ENCODE measurements around the gene WWOX.

GRCh38 chr16:78778101-78779004 is 678.9 kb downstream of the WWOX start:
- TF ChIP-seq, protein P1, sequence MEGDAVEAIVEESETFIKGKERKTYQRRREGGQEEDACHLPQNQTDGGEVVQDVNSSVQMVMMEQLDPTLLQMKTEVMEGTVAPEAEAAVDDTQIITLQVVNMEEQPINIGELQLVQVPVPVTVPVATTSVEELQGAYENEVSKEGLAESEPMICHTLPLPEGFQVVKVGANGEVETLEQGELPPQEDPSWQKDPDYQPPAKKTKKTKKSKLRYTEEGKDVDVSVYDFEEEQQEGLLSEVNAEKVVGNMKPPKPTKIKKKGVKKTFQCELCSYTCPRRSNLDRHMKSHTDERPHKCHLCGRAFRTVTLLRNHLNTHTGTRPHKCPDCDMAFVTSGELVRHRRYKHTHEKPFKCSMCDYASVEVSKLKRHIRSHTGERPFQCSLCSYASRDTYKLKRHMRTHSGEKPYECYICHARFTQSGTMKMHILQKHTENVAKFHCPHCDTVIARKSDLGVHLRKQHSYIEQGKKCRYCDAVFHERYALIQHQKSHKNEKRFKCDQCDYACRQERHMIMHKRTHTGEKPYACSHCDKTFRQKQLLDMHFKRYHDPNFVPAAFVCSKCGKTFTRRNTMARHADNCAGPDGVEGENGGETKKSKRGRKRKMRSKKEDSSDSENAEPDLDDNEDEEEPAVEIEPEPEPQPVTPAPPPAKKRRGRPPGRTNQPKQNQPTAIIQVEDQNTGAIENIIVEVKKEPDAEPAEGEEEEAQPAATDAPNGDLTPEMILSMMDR (IDR thresholded peaks at IDR 0.05; ENCODE audit: poor library complexity, severe bottlenecking): no peak
- TF ChIP-seq RAD21 (conservative IDR thresholded peaks at IDR 0.05) (no peak), EZH2 (IDR thresholded peaks at IDR 0.05; ENCODE audit: borderline replicate concordance, insufficient read depth, low read length, poor library complexity, severe bottlenecking) (no peak), TAF1 (IDR thresholded peaks at IDR 0.05; ENCODE audit: low read depth) (no peak), POLR2AphosphoS5 (IDR thresholded peaks at IDR 0.05) (no peak), EP300 (conservative IDR thresholded peaks at IDR 0.05; ENCODE audit: poor library complexity, severe bottlenecking) (no peak), SMC3 (conservative IDR thresholded peaks at IDR 0.05; ENCODE audit: poor library complexity) (no peak), MXI1 (conservative IDR thresholded peaks at IDR 0.05; ENCODE audit: poor library complexity, severe bottlenecking) (no peak)
- TF ChIP-seq, protein P2, sequence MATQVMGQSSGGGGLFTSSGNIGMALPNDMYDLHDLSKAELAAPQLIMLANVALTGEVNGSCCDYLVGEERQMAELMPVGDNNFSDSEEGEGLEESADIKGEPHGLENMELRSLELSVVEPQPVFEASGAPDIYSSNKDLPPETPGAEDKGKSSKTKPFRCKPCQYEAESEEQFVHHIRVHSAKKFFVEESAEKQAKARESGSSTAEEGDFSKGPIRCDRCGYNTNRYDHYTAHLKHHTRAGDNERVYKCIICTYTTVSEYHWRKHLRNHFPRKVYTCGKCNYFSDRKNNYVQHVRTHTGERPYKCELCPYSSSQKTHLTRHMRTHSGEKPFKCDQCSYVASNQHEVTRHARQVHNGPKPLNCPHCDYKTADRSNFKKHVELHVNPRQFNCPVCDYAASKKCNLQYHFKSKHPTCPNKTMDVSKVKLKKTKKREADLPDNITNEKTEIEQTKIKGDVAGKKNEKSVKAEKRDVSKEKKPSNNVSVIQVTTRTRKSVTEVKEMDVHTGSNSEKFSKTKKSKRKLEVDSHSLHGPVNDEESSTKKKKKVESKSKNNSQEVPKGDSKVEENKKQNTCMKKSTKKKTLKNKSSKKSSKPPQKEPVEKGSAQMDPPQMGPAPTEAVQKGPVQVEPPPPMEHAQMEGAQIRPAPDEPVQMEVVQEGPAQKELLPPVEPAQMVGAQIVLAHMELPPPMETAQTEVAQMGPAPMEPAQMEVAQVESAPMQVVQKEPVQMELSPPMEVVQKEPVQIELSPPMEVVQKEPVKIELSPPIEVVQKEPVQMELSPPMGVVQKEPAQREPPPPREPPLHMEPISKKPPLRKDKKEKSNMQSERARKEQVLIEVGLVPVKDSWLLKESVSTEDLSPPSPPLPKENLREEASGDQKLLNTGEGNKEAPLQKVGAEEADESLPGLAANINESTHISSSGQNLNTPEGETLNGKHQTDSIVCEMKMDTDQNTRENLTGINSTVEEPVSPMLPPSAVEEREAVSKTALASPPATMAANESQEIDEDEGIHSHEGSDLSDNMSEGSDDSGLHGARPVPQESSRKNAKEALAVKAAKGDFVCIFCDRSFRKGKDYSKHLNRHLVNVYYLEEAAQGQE (IDR thresholded peaks at IDR 0.05; ENCODE audit: borderline replicate concordance): no peak

All from neural cell (in vitro differentiated cells).